Measurements from ENCODE around the gene NVL.
"Not testable (repeated sequence)": the region's sequence is repeated elsewhere in the genome, so short reads cannot be mapped to it uniquely, and the experiment has no call there.

NVL gene

DNA sequence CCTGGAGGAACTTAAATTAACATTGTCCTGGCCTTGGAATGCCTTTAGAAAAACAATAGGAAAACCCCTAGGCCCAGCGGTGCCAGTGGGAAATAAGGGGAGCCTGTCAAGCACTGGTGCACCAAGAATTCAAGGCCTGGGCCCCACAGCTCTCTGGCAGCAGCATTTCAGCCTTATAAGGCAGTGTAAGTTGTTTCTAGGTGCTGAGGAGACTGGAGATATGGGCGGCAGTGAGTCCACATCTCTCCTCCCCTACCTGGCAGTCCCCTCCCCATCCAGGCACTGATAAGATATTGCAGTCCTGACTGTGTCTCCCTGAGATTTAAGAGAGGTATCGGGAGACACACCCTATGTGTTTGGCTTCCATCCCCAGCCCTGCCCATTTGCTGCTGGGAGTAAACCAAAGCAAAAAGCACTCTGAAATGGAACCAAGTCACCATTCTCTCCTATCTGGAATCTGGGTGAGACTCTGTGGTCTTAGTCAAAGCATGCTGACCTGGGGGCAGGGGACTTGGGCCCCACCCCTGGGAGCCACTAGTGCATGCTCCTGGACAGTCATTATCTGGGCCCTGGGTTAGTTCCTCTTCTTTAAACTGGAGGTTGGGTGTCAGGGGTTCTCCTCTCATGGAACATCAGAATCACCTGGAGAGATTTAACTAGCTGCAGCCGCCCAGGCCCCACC, 116.4 kb downstream of the NVL start:
- in situ Hi-C loops (cut with MboI; ENCODE audit: low pct_unique_long_range_greater_than_20kb, low sequenced_read_pairs, unreplicated experiment): no loop called here
- TF ChIP-seq, protein P1, sequence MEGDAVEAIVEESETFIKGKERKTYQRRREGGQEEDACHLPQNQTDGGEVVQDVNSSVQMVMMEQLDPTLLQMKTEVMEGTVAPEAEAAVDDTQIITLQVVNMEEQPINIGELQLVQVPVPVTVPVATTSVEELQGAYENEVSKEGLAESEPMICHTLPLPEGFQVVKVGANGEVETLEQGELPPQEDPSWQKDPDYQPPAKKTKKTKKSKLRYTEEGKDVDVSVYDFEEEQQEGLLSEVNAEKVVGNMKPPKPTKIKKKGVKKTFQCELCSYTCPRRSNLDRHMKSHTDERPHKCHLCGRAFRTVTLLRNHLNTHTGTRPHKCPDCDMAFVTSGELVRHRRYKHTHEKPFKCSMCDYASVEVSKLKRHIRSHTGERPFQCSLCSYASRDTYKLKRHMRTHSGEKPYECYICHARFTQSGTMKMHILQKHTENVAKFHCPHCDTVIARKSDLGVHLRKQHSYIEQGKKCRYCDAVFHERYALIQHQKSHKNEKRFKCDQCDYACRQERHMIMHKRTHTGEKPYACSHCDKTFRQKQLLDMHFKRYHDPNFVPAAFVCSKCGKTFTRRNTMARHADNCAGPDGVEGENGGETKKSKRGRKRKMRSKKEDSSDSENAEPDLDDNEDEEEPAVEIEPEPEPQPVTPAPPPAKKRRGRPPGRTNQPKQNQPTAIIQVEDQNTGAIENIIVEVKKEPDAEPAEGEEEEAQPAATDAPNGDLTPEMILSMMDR (IDR thresholded peaks at IDR 0.05; ENCODE audit: extremely low read depth, insufficient read depth, missing control alignments): no peak
- no peak for DNase-seq (ENCODE audit: low spot score)

GRCh38 chr1:224212618-224213061, 117.3 kb downstream of the NVL start:
- DNase-seq (ENCODE audit: low spot score): no peak
- in situ Hi-C loops (cut with MboI; ENCODE audit: low pct_unique_long_range_greater_than_20kb, low sequenced_read_pairs, unreplicated experiment): no loop called here
- TF ChIP-seq, protein P1 (IDR thresholded peaks at IDR 0.05; ENCODE audit: extremely low read depth, insufficient read depth, missing control alignments): no peak

GRCh38 chr1:224211206-224211962, 118.6 kb downstream of the NVL start:
- TF ChIP-seq, protein P1 (IDR thresholded peaks at IDR 0.05; ENCODE audit: extremely low read depth, insufficient read depth, missing control alignments): no peak
- DNase-seq (ENCODE audit: low spot score): no peak
- in situ Hi-C loops (cut with MboI; ENCODE audit: low pct_unique_long_range_greater_than_20kb, low sequenced_read_pairs, unreplicated experiment): no loop called here

- DNase-seq (ENCODE audit: low spot score); in situ Hi-C loops (cut with MboI; ENCODE audit: low pct_unique_long_range_greater_than_20kb, low sequenced_read_pairs, unreplicated experiment): not testable (repeated sequence)
Observed at GRCh38 chr1:224205931-224206538, 123.9 kb downstream of the NVL start.

GRCh38 chr1:224205438-224205840, 124.5 kb downstream of the NVL start:
- in situ Hi-C loops (cut with MboI; ENCODE audit: low pct_unique_long_range_greater_than_20kb, low sequenced_read_pairs, unreplicated experiment): no loop called here
- no peak for DNase-seq (ENCODE audit: low spot score)

GRCh38 chr1:224203243-224204016, 126.5 kb downstream of the NVL start:
- in situ Hi-C loops (cut with MboI; ENCODE audit: low pct_unique_long_range_greater_than_20kb, low sequenced_read_pairs, unreplicated experiment): no loop called here
- no peak for DNase-seq (ENCODE audit: low spot score)
- TF ChIP-seq, protein P1 (IDR thresholded peaks at IDR 0.05; ENCODE audit: extremely low read depth, insufficient read depth, missing control alignments): no peak

More at GRCh38 chr1:224205438-224205840, 124.5 kb downstream of the NVL start:
- TF ChIP-seq, protein P1 (IDR thresholded peaks at IDR 0.05; ENCODE audit: extremely low read depth, insufficient read depth, missing control alignments): no peak

All from GM13977 (cell line).